GM19025 (cell line): Measurements from ENCODE around the gene ODAD2.

ENCODE experiments used
- ATAC-seq: cut with Tn5 transposase; IDR thresholded peaks from one replicate; pipeline ENCODE4 v1.9.1; 2021; ENCODE audit warnings: mild to moderate bottlenecking, low read depth, moderate library complexity; ENCODE audit not compliant: unreplicated experiment

The ODAD2 gene

DNA sequence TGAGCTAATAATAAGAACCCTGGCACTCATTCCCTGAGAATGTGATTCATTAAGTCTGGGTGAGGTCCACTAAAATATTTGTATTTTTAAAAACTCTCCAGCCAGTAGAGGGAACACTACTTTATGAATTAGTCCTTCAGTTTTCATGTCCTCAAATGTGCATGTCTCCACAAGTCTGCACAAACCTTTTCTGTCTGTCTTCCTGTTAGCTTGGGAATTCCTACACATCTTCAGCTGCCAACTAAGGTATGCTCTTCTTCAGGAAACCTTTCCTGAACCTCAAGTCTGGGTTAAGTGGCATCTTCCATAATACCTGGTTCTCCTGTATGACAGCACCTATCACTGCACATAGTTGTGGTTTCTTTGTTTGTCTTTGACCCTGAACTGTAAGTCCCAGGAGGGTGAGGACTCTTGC lies 133.7 kb downstream of the ODAD2 start:
- no peak for ATAC-seq

DNA sequence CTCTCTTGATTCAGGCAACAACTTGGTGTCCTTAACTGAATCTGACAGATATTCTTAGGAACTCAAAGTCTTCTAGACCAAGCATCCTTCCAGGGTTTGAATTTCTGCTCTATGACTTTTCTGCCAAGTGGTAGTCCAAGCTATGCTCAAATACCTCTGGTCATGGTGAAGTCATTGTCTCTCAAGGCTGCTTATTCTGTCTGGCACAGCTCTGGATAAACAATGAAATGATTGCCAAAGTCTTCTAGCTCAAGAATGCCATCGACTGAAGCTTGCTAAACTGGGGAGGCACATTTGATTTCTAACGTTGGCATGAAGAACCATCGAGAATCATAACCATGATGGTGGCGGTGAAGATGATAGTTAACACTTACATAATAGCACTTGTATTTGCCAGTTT lies 137.1 kb downstream of the ODAD2 start:
- ATAC-seq: no peak

DNA sequence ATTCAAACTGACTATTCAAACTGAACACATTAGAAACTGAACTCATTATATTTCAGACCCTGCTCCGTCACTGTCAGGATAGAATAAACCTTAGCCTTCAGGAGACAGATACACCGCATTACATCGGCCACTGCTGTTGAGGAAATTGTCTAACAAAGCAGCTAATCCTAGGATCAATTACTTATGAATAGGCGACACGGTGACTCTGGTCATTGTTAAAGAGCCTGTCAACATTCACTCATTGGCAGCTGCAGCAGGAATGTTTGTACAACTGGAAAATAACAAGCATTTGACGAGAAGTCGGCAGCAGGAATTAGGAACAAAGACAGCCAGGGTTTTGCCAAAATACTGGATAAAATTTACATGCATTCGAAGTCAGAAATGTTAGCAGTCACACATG lies 141.3 kb downstream of the ODAD2 start:
- no peak for ATAC-seq

DNA sequence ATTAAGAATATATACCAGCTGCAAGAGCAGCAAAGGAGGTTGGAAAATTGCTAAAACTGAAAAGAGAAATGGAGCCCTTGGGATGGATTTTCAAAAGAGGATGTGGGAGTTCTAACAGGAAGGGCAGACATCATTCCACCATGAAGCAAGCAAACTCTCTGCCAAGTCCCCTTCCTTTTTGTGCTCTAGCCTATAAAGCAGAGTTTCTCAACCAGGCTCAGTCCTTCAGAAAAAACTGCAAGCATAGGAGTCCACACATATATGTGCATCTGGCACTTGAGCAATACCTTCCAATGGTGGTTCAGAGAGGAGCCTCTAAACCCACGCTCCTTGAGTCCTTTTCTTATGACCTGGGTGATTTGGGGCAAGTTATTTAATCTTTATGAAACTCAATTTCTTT lies 154.7 kb downstream of the ODAD2 start:
- ATAC-seq: no peak

DNA sequence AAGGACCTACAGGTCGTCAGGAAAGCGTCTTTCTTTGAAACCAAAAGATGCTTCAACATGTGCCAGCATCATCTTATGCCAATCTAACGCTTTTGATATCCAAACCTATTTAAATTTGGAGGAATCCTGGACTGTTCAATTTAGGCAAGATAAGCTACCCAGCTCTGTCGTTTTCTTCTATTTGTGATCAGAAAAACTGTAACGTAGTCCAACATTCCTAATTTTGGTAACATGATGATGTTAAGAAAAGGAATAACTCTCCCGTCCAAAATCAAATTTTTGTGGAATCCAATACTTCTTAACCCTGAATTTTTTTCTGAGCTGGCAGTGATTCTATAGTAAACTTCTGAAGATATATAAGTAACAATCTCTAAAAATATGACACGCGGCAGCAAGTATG lies 160.0 kb downstream of the ODAD2 start:
- no peak for ATAC-seq

DNA sequence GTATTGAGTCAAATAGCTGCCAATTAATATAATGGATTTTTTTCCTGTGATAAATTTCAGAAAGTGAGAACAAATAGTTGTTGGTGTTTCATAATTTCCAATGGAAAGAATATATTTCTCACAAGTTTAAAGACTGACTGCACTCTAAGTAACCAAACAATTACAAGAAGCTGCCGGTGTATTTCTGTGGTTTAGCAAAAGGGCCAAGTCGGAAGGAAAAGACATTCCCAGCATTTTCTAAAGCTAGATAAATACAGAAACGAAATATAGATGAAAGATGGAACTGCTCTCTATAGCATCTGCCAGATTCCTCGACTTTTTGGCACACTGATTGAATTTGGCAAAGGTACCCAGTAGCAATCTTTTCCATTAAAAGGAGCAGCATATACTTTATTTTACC lies 160.5 kb downstream of the ODAD2 start:
- ATAC-seq: no peak

DNA sequence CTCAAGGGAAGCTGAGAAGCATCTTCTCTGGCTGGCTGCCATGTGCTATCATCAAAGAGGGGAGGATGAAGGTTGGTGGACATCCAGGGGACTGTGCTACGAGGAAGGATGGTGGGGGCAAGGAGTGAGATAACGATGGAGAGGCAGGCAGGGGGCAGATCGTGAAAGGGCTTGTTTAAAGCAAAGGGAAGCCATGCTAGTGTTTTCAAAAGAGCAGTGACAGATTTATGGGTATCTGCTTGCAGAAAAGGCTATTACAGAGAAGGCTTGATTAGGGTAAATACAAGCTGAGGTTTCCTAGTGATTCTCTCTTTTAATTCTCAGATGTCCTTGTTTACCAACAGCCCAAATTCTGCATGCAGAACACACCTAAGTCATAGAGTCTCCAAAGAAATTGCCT lies 164.4 kb downstream of the ODAD2 start:
- ATAC-seq: no peak

DNA sequence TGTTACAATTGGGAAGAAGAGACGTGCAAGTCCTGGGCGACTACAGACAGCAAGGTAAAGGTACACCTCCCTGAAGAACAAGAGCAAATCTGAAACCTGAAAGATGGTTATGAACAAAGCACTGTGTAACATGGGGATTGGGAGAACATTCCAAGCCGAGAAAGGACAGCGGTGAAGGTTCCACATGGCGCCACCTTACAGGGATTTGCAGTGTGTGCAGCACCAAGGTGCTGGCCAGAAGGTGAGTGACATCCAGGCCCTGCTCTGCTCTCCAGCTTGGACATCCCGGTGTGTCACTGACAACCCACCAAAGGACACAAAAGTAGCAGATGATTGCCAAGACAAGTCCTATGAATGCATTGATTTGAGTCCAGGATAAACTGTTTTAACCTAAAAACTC lies 165.1 kb downstream of the ODAD2 start:
- ATAC-seq: no peak

DNA sequence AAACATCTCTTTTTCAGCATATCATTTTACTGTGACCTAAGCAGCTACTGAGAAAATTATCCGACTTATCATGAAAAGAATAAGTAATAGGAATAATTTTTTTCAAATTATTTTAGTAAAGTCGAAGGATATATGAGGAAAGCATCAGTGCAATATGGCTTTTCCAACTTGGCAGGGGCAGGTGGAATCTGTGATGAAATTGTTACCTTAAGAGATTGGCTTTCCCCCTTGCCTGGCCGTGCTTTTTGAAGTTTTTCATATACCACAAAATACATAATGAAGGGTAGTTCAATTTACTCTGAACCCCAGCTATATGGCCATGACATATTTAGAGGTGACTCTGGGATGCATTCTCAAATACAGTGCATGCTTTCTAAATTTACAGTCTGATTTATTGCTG lies 166.1 kb downstream of the ODAD2 start:
- no peak for ATAC-seq

DNA sequence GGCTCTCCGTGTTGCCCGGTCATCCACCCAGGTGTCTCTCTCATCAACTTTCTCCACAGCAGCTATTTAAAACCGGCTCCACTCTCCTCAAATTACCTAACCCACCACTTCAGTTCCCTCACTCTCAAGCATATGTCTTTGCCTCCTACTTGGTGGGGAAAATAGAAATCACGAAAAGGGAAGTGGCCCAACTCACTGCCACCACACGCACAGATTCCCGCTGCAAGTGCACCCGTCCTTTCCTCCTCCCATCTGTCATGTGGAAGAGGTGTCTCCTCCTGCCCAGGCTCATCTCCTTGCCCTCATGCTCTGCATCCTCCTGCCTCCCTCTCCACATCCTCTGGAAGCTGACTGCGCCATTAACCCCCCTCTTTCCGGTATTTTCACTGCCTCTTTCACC lies 172.5 kb downstream of the ODAD2 start:
- ATAC-seq: no peak

DNA sequence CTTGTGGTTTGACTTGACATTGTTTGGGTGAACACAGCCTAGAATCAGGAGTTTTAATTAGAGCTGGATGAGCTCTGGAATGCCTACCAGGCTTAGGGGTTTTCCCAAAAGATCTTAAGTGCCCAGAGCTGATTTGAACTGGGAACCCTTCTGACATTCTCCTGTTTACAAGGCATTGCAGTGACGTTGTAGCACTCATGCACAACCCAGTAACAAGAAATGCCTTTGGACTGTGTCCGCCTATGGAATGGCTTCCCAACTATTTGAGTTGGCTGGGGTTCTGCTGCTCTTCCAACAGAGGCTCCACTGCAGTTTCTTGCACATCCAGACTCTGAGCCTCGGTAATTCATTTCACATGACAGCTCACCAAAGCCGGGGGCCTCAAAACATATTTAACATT lies 176.6 kb downstream of the ODAD2 start:
- ATAC-seq: no peak

DNA sequence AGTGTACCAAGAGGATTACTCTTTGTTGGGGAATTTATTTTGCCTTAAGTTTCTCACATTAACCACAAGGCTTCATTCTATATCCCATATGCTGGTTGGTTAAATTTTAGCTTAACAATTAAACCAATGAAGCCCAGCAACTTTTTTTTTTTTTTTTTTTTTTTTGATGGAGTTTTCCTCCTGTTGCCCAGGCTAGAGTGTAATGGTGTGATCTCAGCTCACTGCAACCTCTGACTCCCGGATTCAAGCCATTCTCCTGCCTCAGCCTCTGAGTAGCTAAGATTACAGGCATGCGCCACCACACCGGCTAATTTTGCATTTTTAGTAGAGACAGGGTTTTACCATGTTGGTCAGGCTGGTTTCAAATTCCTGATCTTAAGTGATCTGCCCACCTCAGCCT lies 178.2 kb downstream of the ODAD2 start:
- ATAC-seq: no peak

DNA sequence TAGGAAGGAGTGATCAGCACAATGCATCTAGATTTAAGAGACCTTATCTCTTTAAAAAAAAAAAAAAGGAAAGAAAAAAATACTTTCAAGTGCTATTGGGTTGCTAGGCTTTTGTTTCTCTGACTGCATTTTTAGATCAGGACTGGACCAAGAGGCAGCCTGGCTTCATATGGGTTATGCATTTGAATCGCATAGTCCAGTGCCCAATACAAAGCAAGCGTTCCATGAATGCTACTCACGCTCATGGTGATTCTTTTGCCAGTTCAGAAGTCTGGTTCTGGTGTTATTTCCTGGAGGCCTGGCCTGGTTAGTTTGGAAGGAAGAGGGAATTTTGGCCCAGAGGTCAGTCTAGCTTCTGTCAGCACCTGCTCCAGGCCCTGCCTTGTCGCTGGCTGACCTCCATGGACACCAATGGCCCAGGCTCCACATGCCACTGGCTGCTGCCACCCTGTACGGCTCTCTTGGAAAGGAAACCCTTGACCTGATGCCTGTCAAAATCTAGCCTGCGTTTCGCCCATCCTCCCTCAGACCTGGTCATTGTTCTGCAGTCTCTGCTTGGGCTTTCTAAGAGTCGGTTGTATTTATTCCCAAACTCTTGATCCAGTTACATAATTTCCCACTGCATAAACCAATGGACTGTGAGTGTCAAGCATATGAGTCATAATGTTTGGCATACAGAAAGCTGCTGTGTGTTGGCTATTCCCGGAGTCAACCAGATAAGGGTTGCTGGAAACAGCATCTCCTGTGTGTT lies 178.9 kb downstream of the ODAD2 start:
- ATAC-seq: no peak

DNA sequence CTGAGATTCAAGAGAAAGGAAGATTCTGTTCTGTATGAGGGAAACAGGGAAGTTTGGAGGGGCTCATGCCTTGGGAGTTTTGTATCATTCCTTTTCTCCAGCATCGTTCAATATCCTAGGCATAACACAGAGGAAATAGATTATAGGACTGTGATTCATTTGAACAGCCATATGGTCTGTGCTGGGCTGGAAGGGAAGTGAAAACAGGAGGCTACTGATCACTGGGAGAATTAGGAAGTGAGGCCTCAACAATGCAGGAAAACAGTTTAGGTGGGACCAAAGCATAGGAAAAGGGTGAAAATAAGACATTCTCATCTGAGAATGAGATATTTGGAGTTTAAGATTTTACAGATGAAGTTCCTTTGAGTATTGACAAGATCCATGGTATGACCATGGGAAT lies 182.6 kb downstream of the ODAD2 start:
- ATAC-seq: no peak

DNA sequence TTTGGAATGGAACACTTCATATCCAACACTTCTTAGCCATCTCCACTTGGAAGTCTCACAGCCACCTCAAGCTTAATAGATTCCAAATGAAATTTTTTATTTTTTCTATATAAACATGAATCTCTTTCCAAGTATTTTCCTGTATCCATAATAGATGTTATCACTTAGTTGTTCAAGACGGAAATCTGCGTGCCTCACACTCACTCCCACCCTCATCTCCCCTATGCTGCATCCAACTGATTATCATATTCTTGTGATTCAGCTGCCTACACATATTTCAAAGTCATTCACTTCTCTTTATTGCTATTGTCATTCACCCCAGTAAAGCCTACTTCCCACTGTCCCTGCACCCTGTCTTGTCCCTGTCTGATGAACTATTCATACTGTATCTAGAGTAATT lies 183.0 kb downstream of the ODAD2 start:
- ATAC-seq: no peak

DNA sequence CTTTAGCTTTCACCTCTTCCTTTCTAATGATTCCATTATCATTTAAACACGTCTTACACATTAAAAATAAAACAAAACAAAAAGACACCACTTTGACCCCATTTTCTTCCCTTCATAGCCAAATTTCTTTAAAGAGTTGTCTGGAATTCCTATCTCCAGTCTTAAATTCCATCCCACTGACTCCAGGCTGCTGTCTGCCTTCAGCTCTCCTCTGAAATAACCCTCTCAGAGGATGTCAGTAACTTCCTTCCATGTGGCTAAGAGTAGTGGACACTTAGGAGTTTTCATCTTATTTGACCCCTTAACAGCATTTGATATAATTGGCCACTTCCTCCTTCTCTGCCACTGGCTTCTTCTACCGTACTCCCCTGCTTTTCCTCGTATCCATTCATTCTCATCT lies 183.6 kb downstream of the ODAD2 start:
- ATAC-seq: no peak

DNA sequence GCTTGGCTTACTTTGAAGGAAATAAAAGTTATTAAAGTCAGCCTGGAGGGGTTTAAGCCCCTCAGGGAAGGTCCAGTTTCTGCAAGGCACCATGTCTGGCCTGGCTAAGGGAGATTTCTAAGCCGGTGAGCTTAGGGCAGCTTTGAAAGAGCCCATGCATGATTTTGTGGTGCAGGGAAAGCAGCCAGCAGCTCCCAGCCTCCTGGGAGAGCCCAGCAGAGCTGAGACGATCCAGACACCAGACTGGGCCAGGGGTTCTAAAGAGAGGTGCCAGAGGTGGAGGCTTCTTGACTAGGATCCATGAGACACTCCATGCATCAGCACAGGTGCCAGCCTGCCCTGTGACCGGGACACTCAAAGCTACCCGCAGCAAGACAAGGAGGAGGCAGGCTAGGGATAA lies 193.7 kb downstream of the ODAD2 start:
- ATAC-seq: no peak

DNA sequence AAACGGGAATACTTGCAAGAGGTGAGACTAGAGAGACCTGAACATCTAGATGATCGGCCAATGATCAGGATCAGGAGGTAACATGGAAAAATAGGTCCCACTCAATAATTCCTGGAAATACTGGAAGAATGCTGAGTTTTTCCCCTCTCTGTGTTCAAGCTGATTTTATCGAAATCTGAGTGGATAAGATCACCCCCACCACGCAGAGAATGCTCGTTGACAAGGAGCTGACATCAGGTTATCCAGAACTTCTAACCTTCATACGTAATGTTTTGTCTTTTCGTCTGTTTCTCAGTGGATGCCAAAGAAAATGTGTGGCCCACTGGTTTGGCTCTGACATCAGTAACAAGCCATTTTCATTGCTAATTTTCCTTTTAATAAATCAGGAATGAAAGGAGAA lies 194.7 kb downstream of the ODAD2 start:
- ATAC-seq: no peak

DNA sequence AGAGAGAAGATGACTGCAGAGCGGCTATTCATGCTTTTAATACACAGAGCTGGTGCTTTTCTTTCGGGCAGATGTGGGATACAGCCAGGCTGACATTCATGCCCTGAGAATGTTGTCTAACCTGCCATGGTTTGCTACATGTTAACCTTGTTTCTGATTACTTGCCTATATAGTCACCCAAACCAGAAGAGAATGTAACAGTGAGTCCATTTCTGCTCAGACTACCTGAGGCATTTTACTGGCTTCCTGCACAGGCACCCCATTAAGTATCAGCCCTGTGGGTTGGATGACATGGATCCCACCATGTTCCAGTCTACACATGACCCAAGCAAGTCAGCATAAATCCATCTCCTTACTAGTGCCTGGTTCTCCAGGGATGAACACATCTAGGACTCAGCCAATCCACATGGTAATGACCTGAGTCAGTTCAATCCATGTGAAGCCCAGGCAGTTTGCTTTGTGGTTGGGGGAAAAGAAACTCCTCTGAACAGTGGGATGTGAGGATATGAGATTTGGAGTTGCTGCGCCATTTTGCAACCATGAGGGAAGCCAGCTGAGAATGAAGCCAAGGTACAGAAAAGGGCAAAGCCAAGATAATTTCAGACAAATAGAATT lies 197.6 kb downstream of the ODAD2 start:
- no peak for ATAC-seq

DNA sequence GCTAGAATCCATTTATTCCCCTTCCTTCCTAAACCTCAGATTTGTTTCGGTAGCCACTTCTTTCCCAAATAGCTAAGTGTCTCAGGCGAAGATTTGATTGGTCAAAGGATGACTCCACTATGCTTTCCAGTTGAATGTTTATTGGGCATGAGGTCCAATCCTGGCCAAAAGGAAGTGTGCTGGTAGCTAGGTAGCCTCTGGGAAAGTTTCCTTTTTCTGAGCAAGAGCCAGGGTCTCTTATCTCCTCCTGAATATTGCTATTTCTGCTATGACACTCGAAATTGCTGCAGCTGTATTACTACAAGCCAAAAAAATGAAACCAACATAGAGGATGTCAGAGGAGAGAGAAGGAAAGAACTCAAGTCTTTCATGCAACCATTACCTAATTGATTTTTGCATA lies 199.8 kb downstream of the ODAD2 start:
- no peak for ATAC-seq

DNA sequence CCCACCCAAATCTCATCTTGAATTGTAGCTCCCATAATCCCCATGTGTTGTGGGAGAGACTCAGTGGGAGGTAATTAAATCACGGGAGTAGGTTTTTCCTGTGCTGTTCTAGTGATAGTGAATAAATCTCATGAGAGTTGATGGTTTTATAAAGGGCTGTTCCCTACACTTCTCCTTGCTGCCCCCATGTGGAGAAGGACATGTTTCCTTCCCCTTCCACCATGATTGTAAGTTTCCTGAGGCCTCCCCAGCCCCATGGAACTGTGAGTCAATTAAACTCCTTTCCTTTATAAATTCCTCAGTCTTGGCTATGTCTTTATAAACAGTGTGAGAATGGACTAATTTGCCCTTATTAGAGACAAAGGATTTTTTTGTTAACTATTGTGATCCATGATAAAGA lies 204.7 kb downstream of the ODAD2 start:
- no peak for ATAC-seq

DNA sequence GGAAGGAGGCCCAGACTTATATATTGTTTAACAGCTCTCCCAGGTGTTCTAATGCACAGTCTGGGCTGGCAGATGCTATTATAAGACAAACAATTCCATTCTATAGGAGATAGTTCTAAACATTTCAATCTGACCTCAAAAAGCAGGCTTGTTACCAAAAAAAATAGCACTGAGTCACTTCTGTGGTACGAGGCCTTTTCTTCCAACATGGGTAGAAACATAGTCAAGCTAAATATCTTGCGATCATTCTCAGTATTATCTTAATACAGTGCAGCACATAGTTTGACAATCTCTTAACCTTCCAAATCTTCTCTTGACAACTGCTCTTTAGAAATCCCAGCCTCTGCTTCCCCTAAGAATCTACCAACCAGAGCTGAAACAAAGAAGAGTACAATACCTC lies 206.7 kb downstream of the ODAD2 start:
- no peak for ATAC-seq

DNA sequence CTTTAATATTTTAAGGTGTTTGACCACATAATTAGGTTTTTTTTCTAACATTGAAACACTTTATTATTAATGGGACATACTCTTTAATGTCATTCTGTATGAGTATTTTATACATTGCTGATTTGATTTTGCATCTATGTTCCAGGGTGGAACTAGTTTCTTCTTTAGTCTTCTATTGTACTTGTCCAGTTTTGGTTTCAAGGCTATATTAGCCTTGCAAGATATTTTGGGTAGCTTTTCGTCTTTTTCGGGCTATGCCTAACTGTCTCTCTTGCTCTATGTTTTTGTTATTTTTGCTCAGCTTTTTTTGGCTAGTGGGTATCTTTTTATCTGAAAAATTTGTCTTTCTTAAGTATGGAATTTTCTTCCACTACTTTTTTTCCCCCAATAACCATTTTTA lies 214.6 kb downstream of the ODAD2 start:
- no peak for ATAC-seq
